ENCODE measurements around the gene PRR14. TPM values are rescaled to one million over a fixed set of nuclear protein-coding genes. Genes with fewer than 3 reads are reported as not detected.
"Not testable (repeated sequence)": the region's sequence is repeated elsewhere in the genome, so short reads cannot be mapped to it uniquely, and the experiment has no call there.

Gene PRR14
- total RNA-seq, 1 donor from 2014 or later: 68.9 TPM

DNA sequence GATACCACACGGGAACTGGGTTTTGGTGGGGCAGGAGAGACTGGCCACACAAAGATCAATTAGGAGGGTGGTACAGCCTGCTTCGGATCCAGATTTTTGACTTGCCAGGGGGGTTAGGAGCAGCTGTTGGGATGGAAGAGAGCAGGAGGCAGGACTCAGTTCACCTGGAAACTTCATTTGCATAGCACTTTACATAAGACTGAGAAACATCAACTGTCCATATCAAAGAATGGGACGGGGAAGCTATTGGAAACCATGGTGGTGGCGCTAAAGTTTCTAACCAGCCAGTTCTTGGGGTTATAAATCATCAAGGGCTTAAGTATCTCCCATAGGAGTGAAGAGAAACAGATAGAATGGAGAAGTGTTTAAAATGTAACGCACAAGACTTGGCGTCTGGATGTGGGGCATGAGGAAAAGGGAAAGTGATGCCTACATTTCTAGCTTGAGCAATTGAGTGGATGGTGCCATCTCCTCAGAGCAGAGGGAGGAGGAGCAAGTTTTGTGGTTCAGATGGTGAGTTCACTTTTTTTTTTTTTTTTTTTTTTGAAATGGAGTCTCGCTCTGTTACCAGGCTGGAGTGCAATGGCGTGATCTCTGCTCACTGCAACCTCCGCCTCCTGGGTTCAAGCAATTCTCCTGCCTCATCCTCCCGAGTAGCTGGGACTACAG lies 41.8 kb downstream of the PRR14 start:
- DNase-seq (ENCODE audit: low spot score): no peak

DNA sequence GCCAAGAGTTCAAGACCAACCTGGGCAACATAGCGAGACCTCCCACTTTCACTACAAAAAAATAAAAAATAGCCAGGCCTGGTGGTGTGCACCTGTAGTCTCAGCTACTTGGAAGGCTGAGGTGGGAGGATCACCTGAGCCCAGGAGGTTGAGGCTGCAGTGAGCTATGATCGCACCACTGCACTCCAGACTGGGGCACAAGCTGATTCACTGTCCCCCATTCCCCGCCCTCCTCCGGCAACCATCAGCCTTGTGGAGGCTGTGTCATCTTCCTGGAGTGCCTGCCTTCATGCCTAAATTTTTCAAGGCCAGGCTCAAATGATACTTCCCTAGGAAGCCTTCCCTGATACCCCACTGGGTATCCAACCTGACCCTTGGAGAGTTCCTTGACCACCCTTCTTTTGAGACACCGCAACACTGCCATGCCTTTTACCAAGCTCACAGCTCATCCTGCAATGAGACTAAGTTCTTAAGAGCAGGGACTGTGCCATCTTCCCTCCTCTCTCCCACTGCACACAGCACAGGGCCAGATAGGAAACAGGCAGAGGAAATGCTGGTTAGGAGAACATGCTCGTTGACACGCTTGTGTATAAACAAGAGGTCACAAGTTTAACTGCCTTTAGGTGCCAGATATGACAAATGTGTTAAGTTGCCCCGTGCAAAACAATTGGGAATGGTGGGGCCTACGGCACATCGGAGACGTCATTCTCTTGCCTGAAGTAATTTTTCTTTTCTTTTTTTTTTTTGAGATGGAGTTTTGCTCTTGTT lies 44.4 kb downstream of the PRR14 start:
- DNase-seq (ENCODE audit: low spot score): no peak

DNA sequence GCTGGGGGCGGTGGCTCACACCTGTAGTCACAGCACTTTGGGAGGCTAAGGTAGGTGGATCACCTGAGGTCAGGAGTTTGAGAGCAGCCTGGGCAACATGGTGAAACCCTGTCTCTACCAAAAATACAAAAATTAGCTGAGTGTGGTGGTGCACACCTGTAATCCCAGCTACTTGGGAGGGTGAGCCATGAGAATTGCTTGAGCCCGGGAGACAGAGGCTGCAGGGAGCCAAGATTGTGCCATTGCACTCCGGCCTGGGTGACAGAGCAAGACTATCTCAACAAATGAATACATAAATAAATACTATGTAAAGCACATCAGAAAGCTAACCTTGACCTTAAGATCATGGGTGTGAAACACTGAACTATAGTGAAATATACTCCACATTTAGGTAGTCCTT lies 45.9 kb downstream of the PRR14 start:
- DNase-seq (ENCODE audit: low spot score): not testable (repeated sequence)

GRCh38 chr16:30697264-30698138 lies 46.7 kb downstream of the PRR14 start:
- DNase-seq (ENCODE audit: low spot score): no peak

DNA sequence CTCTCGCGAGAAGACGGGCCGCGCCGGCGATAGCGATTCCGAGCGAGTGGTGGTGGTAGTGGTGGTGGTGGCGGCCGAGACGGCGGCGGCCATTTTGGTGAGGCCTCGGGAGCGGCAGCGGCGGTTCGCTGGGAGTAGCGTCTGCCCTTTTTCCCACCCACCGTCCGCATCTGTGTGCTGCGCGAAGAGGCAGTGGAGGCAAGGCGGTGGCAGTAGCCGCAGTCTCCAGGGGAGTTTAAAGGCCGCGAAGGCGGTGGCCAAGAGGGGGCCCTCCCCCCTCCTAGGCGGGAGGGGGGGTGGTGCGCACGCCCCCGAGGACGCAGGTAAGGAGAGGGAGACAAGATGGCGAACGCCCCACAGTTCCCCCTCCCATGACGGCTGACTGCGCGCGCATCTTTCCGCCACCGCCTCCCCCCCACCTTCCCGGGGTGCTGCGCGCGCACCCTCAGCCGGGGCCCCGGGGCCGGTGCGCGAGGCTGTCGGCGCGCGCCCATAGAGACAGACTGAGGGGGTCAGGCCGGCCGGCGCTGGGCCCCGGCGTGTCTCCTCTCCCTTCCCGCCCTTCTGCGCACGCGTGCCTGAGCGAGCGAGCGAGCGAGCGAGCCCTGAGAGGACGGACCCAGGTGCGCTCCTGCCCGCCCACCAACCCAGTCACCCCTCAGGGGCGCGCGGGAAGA lies 47.5 kb downstream of the PRR14 start:
- peak; percentile 99 for DNase-seq (ENCODE audit: low spot score)

GRCh38 chr16:30698816-30699614 lies 48.3 kb downstream of the PRR14 start, which contains the start of gene SRCAP:
TSS of gene SRCAP (plus strand) at chr16:30699171. CDS start at chr16:30700825, 1,654 bp downstream.
- peak; percentile 83 for DNase-seq (ENCODE audit: low spot score)

DNA sequence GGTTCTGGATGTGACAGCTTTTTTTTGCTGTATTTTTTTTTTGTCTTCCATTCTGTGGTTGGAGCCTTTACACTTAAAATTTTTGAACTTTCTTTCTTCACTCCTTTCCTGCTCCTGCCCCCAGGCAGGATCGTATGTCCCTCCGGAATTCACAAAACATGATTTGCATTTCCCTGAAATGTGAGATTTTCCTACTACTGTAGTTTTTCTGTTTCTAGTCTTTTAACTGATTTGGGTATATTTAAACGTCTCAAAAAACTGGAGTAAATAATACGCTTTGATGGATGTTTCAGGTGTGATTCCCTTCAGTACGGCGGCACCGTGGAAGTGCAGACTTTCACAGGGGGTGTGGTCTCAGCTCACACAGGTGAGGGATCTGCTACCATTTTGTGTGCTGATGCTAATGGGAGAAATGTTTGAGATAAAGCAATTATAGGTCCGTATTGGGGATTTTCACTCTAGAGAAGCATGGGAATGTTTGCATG lies 48.9 kb downstream of the PRR14 start:
- no peak for DNase-seq (ENCODE audit: low spot score)

DNA sequence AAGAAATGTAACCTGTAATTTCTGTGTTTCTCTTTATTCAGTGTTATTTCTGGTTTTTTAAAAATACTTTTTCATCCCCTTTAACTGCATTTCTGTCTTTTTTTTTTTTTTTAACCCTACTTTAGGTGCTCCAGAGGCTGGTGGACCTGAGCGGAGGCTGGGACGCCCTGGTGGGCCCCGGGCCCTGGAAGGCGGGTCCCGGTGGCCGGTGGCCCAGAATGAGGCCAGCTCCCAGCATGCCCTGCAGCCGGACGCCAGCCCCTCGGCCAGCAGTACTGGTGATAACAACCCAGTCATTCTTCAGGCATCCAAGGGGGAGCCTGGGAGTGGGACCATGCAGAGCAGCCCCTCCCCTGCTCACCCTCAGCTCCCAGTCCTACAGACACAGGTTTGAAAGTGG lies 49.7 kb downstream of the PRR14 start:
- DNase-seq (ENCODE audit: low spot score): no peak

DNA sequence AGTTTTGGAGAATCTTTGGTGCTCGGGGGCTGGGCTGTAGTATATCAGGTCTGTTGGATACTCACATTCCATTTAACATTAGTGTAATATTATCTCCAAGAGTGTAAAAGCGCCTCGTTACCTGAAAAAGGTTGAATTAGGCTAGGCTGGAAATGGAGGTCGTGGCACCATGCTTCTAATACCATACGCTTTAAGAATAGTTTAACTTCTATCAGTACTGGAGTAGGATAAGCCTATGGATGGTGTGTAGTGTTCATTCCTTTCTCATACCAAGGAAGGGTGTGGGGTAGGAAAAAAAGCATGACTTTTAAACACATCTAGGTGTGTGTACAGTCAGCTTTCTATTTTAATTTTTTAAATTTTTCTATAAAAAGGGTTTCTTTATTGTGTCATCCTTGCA lies 50.2 kb downstream of the PRR14 start:
- DNase-seq (ENCODE audit: low spot score): no peak

DNA sequence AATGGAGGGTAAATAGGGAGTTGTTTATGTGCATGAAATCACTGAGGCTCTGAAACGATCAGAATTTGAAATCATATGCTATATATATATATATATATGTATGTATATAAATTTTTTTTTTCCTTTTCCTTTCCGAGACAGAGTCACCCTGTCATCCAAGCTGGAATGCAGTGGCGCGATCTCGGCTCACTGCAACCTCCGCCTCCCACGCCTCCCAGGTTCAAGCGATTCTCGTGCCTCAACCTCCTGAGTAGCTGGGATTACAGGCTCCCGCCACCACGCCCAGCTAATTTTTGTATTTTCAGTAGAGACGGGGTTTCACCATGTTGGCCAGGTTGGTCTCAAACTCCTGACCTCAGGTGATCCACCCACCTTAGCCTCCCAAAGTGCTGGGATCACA lies 52.3 kb downstream of the PRR14 start:
- DNase-seq (ENCODE audit: low spot score): not testable (repeated sequence)

DNA sequence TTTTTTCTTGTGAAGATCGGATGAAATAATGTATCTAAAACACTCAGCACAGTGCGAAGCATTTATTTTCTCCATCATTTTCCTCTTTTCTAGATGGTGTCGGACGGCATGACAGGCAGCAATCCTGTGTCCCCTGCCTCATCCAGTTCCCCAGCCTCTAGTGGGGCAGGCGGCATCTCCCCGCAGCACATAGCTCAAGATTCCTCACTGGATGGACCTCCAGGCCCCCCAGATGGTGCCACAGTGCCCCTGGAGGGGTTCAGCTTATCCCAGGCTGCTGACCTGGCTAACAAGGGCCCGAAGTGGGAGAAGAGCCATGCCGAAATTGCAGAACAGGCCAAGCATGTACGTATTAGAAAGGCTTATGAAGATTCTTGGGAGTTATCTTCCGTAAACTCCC lies 53.2 kb downstream of the PRR14 start:
- no peak for DNase-seq (ENCODE audit: low spot score)

Other genes starting within 250 kb of the PRR14 start
- 21.9 TPM for gene ZNF771, start 243.4 kb upstream of the PRR14 start, total RNA-seq
- gene DCTPP1, start 220.9 kb upstream of the PRR14 start, total RNA-seq: 53.3 TPM
- gene SEPHS2, start 205.1 kb upstream of the PRR14 start, total RNA-seq: 112 TPM
- 16.7 TPM for gene ITGAL, start 178.2 kb upstream of the PRR14 start, total RNA-seq
- 61.1 TPM for gene ZNF768, start 124.4 kb upstream of the PRR14 start, total RNA-seq
- gene ZNF747, start 116.1 kb upstream of the PRR14 start, total RNA-seq: 11.9 TPM
- gene ZNF764, start 92.6 kb upstream of the PRR14 start, total RNA-seq: 12.1 TPM
- gene ZNF688, start 79.2 kb upstream of the PRR14 start, total RNA-seq: 23.5 TPM
- gene ZNF785, start 65.3 kb upstream of the PRR14 start, total RNA-seq: 24.0 TPM
- 13.6 TPM for gene ZNF689, start 40.6 kb upstream of the PRR14 start, total RNA-seq
- gene FBRS, start 7.5 kb downstream of the PRR14 start, total RNA-seq: 84.9 TPM
- 89.5 TPM for gene SRCAP, start 48.2 kb downstream of the PRR14 start, total RNA-seq
- gene PHKG2, start 97.5 kb downstream of the PRR14 start, total RNA-seq: 39.2 TPM
- 13.2 TPM for gene CFAP119, start 111.1 kb downstream of the PRR14 start, total RNA-seq
- 129 TPM for gene RNF40, start 111.4 kb downstream of the PRR14 start, total RNA-seq
- gene ZNF629, start 136.2 kb downstream of the PRR14 start, total RNA-seq: 18.9 TPM
- 37.8 TPM for gene BCL7C, start 243.1 kb downstream of the PRR14 start, total RNA-seq
- gene CTF1, start 245.7 kb downstream of the PRR14 start, total RNA-seq: 11.0 TPM

All from mucosa of gallbladder (tissue), 1 donor.